Nucleus accumbens (tissue), 56 donors: Measurements from ENCODE around the gene TMEM266.

Source experiments
- DNase-seq, 56 donors: peaks; one replicate each; lab custom pipeline; 2025; lab: John Stamatoyannopoulos, UW

The TMEM266 gene

DNA sequence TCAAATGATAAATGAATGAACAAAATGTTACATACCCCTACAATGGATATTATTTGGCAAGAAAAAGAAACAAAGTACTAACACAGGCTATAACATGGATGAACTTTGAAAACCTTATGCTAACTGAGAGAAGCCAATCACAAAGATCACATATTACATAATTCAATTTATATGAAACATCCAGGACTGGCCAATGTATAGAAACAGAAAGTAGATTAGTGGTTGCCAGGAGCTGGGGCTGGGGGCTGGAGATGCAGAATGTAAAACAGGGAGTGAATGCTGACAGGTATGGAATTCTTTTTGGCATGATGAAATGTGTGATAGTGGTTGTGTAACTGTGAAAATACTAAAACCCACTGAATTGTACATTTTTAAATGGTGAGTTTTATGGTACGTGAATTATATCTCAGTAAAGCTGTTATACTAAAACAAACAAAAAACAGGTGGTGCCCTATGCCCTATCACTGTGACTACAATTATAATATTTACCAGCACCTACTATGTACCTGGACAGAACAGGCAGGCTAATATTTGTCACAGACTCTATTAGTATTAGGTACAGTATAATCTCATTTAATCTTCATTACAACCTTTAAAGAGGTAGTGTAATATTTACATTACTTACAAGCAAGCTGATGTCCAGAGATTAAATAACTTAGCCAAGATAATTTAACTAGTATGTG lies 161.4 kb downstream of the TMEM266 start:
- no peak for DNase-seq

DNA sequence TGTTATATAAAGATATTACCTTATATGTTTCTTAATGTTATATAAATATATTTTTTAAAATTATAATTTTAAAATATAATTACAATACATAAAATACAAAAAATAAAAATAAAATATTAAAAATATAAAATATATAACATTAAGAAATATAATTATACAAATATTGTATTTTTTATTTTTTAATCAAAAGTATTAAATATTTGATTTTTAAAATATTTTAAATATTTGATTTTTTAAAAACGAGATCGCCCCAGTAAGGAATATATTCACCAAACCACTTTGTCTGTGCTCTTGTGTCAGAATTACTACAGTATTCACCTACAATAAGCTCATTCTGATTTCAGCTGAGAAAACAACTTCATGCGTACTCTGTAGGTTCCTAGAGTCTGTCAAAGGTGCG lies 162.4 kb downstream of the TMEM266 start:
- no peak for DNase-seq

DNA sequence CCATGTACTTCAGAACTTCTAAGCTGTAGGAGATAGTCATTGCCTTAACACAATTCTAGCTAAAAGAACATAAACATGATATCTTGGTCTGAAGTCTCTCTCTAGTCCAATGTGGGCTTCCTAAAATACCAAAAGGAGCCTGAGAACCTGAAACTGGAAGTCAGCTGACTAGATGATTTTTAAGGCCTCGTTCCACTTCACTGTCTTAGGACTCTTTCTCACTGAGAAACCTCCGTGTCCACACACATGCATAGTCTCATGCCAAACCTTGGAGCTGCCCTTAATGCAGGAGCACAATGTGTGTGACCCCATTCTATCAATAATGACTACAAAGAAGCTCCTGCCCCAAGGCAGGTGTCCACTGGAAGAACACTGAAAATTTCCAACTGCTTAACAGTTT lies 163.7 kb downstream of the TMEM266 start:
- no peak for DNase-seq

DNA sequence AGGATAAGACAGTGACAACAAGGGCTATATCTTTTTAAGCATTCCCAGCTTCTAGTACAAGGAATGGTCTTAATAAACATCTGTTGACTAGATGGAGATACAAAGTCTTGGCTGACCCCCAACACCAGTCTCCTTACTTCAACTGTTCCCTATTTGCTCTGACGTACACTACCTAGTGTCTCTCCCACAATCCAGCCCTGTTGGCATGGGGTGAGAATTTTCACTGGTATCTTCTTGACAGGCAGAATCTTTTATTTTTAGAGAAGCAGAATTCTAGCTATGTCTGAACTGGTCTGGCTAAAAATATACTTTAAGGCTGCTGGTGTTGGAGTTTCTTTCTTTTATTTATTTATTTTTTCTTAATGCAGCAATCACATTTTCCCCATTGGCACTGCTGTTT lies 169.5 kb downstream of the TMEM266 start:
- DNase-seq: no peak

DNA sequence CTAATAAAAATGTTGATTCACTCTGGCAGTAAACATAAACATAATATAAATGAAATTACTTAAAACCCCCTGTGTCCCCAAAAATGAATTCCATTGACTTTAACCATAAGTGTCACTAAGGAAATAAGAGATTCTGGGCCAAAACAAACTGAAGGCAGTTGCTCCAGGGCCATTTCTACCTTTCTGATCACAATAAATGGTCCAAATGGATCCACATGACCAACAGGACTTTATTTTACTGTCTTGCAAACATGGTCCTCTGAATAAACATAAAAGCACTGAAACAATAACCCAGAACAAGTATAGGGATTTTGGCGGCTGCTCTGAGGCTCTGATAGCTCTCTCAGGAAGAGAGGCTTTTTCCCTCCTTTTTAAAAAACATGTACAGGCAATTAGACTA lies 174.1 kb downstream of the TMEM266 start:
- no peak for DNase-seq

DNA sequence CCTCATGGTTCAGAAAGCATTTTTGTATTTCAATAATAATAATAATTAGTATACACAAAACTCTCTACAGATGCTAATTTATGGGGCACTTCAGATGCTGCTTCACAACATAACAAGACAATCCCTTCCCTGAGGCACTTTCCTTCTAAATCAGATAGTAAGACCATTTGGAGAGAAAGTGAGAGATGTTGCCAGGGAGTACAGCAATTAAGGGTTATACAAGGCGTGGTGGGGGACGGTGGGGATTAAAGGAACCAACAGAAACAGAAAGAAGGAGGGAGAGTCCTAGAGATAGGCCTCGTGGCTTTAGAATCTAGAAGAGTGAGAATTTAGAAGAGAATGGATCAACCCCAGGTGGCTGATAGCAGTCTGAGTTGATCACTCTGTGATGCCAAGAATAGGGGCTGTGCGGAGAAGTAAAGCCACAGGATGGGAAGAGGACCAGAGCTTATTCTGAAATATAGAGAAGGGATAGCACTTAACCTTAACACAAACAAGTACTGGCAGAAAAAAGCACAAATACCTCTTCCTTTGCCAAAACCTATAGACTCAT lies 174.6 kb downstream of the TMEM266 start:
- no peak for DNase-seq

DNA sequence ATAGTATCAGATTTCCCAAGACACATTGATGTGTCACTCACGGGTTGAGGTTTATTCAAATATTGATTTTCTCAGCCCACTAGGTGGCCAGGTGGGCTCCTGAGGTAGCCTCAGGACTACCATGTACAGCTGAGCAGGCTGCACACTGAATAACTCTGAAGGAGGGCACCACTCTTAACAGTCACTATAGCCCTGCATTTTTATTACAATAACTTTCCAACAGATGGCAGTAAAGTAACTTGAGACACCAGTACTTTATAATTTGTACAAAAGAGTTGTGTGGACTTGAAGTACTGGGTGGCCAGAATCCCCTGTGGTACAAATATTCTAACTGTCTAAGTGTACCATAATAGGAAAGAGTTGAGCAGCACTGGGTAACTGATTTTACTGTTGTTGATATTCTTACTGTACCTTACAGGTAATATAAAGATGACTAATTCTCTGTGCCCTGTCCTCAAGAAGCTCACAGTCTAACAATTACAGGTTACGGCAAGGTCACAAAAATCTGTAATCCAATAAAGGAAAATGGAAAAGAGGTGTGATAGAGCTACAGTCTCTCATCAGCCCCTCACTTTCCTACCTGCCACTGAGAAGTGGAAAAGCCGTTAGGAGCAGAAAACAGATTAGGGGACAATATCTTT lies 175.5 kb downstream of the TMEM266 start:
- no peak for DNase-seq

DNA sequence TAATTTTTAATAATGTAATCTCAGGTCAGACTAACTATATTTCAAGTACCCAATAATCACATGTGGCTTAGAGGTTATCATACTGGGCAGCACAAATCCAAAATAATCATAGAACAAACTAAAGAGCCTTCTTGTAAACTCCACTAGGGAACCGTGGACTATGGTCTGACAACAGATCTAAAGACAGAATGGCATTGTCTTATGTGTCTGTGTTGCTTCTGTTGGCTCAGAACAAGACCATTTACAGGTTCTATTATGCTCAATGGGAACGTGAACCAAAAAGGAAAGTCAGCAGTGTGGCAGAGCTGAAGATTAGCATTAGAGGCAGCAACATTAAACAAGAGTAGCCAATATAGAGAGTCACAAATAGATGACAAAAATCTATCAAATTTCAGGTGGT lies 176.6 kb downstream of the TMEM266 start:
- no peak for DNase-seq

DNA sequence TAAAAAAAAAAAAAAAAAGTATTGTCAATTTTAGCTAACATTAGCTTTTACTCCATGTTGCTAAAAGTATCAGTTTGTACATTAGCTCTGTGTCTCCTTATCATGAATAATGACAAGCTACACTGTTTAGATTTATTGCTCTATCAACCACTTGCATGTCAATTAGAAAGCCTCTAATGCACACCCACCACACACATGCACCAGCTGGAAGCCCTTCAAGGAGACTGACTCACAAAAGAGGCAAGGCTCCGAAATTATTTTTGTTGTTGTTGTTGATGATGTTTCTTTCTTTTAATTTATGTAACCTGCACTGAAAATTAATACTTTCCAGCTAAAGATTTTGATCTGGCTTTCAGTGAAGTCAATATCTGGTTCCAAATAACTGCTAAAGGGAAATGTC lies 180.0 kb downstream of the TMEM266 start:
- DNase-seq: no peak

DNA sequence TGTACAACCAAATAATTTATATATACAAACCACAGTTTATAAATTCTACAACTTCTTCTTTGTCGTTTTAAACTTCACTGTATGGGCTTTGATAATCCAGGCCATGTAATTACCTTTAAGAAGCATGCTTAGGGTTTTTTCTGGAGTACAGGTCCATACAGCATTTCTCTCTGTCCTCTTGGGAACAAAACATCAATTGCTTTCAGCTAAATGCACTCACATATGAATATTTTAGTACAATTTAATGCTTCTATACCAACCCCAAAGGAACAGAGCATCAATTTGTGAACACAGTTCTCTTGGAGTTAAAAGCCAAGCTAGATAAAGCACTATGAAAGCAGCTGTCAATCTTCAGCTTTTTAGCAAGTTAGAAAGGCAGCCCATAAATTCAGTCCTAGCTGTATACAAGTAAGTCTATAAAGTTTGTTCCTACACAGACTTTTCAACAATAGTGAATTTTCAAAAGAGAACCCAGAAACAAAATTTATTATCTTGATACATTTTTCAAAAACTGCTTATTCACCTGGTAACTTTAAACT lies 185.4 kb downstream of the TMEM266 start:
- no peak for DNase-seq

DNA sequence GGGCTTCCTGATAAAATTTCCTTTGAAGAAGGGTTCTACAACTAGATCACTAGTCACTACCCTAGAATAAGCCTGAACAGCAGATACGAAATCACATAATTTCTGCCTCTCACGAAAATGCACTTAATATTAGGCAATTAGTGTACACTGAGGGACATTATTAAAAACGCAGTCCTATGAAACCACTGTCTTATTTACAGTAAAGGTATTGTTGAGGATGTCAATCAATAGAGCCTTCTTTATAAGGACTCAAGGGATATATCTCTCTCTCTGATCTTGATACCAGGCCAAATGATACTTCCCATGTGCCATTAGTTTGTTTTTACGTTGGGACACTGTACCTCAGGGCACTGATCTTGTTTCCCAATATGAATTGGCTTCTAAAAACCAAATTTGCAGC lies 191.9 kb downstream of the TMEM266 start:
- no peak for DNase-seq

DNA sequence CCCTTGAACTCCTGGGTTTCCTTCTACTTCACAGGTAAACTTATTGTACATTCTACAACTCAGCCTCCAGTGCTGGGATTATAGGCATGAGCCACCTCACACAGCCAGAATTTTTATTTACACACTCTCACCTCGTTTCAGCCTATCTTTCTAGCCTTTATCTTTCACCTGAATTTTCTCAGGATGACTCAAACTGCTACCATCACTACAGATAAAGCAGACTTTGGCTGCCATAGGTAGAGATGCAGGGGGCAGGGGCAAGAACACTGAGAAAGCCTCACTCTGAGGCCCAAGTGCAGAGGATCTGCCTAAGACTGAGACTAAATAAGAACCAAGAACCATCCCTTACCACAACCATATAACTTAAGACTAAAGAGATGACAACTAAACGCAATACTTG lies 192.5 kb downstream of the TMEM266 start:
- DNase-seq: no peak

DNA sequence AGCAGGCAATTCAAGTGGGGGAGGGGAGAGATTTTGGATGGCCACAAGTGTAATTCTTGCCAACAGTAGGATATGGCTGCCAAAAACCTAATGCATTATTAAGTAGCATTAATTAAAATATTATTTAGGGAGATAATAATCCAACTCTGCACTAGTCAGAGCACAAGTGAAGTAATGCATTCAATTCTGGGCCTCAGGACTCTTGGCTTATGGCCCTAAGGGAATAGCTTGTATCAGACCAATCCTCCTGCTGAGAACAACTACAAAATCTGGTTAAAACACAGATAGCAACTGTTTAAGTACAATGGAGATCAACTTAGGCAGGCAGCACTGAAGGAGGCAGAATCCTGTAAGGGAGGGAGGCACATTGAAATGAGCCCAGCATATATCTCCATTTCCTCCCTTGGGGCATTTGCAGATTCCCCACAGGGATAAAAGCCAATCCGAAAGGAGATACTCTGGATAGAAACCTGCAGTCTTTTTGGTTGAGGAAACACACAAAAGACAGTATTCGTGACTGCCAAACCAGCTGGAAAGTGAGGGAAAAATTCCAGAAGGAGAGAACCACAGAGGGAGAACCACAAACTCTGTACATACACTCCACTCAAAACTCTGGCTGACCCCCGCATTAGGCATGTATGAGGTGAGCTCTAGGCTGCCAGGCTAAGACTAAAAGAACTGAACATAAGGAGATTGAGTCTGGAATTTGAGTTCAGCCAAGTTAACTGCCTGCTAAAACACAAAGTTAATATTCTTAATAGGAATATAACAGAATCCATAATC lies 194.1 kb downstream of the TMEM266 start:
- no peak for DNase-seq
